NCI-H1417 treated with DMSO at 0.1 percent for 48 hours (cell line): ENCODE data around the gene MYO9A.

ENCODE experiments used
- DNase-seq: peaks from one replicate; lab custom pipeline; 2025; lab: John Stamatoyannopoulos, UW

The MYO9A gene

DNA sequence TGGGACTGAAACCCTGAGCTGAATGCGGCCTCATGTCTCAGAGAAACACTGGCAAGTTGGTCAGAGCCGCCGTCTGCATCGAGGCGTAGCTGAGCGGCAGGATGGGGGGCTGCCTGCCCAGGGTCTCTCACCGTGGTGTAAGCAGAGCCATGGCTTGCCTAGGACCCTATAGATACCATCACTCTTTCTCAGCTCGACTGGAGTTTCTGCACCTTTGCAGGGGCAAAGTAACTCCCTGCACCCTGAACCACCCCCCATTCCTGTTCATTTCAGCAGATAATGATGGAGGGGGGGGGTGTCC is 336.0 kb downstream of the MYO9A start:
- no peak for DNase-seq

DNA sequence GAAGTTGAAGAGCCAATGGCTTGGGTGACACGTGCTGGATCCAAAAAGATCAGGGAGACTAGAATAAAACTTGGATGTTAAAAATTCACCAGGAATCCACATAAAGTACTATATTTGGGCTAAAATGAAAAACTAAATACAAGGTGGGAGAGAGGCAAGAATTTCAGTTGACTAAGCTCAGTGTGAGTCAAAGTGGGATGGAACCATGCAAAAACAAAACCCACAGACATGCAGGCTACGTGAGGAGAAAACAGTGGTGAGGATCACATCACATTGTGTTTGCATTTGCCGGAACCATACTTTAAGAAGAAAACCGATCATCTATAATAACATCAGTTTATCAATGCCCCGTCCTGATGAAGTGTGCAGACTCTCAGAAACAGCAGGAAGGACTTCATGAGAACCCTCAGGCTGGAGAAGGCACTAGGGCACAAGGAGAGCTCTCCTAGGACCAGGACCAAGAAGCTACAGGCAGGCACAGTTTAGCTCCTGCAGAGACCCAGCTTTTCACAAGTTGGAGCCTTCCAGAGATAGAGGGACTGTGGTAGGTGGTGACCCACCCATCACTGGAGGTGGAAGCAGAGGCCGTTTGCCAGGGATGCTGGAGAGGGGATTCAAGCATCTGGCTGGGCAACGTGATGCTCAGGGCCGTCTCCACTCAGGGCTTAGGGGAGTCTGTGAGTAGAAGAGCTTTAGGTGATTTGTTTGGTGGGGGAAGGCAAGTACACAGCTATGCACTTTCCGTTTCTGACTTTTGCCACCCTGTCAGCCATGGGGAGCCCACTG is 336.6 kb downstream of the MYO9A start:
- no peak for DNase-seq

DNA sequence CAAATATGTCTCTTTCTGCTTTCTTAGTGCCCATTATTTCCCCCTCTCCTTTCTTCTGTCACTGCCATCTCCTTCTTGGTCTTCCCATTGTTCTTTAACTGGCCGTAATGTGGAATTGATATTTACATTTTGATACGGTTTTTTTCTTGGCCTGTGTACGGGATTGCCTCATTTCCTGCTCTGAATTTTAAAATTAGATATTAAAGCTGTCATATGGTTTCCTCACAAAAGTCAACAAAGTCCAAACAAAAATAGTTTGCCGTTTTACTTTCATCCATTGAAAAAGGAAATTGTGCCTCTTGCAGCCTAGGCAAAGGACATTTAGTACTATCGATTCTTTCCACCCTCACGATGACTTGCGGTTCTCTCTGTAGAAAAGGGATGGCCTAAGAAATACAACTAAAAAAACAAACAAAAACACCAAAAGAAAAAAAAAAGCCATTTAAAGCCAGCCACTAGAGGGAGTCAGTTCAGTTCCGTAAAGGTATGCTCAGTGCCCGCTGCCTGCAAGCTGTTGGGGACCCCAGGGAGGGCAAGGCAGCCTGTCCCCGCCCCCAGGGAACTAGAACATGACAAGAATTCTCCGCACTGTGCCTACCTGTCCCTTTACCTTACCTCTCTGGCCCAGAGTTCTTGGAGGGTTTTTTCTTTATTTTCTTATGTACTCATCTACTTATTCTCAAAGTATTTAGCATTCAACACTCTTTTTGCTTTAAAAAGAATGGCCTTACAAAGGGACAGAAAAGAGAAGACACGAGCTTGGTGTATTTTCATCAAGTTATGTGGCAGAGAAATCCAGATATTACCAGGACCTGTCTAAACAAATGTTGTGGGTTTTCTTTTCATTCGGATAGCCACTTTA is 337.6 kb downstream of the MYO9A start:
- DNase-seq: no peak

GRCh38 chr15:71779073-71779797 is 338.7 kb downstream of the MYO9A start:
- DNase-seq: no peak

DNA sequence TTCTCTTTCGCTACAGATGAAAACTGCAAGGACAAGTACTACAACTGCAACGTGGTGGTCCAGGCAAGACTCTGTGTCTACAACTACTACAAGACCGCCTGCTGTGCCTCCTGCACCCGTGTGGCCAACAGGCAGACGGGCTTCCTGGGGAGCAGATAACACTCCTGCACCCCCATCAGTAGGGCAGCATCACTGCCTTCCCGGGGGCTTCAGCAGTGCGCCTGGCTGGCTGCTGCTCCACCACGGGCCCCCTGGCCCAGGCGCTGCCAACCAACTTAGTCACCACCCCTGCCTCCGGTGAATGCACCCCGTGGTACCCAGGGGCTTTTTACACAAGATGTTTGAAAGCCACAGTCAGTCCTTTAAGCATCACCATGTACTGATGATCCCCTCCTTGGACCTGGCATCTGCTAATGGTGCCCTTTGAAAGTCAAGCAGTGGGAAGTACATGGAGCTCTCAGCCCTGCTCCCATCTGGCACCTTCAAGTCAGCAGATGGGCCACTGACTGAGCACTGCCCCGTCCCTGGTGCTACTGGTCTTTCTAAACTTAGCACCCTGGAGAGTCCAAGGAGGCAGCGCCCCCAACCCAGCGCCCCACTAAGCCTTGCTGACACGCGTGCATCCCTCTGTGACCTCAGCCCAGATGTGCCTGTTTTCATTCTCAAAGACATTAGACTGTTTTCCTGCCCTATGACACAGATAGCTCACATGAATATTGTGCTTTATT is 340.6 kb downstream of the MYO9A start:
- DNase-seq: no peak

GRCh38 chr15:71776304-71776703 is 341.6 kb downstream of the MYO9A start:
- no peak for DNase-seq

DNA sequence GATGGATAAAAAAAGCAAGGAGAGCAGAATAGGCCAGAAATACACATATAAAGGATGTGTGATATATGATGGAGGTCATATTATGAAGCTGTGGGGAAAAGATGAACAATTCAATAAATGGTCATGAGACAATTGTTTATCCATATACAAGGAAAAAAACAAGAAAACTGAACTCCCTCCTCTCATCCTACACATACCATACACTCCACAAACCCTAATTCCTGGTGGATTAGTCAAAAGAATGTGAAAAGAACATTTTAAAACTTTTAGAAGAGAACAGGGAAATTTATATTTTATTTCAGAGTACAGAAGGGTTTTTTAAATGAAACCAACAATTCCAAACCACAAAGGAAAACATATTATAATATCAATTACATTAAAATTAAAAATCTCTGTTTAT is 342.1 kb downstream of the MYO9A start:
- no peak for DNase-seq

- DNase-seq: no peak
Observed at GRCh38 chr15:71773206-71773859, 344.6 kb downstream of the MYO9A start.
